Endothelial cell of umbilical vein (primary cell): ENCODE data around the gene PIK3R4.

ENCODE experiments used
- CTCF ChIP-seq, 2 donors: IDR thresholded peaks; 1 replicate in 1 of 2; 2 replicates in 1 of 2; pipeline ENCODE4 v1.5.1; 2011; ENCODE audit warnings: low read length in 2 of 2, mild to moderate bottlenecking in 2 of 2, moderate library complexity in 2 of 2, control low read depth in 1 of 2, inconsistent platforms in 1 of 2, low read depth in 1 of 2; ENCODE audit not compliant: insufficient read depth in 1 of 2; ENCODE audit errors: extremely low read depth in 1 of 2
- EZH2 ChIP-seq: IDR thresholded peaks from 2 replicates; pipeline ENCODE4 v1.6.1; 2012; ENCODE audit warnings: borderline replicate concordance, low read depth, mild to moderate bottlenecking, moderate library complexity, low read length, inconsistent platforms; ENCODE audit not compliant: severe bottlenecking
- JUN ChIP-seq: IDR thresholded peaks from 2 replicates; pipeline ENCODE4 v1.6.1; 2011; ENCODE audit warnings: borderline replicate concordance, low read depth; ENCODE audit not compliant: insufficient read length, insufficient read depth
- POLR2AphosphoS5 ChIP-seq: IDR thresholded peaks from 2 replicates; pipeline ENCODE4 v1.6.1; 2012; ENCODE audit warnings: low read depth, mild to moderate bottlenecking, control low read depth, low read length, moderate library complexity; ENCODE audit not compliant: insufficient read depth

GRCh38 chr3:130640027-130640426 lies 106.6 kb downstream of the PIK3R4 start:
- TF ChIP-seq POLR2AphosphoS5 (no peak), JUN (no peak), CTCF (IDR thresholded peaks at IDR 0.05; ENCODE audit: extremely low read depth in 1 of 2, insufficient read depth in 1 of 2, low read depth in 1 of 2, low read length in 2 of 2) (no peak), EZH2 (no peak)
